ENCODE measurements around the gene TMEM131L. TPM values are rescaled to one million over a fixed set of nuclear protein-coding genes. Genes with fewer than 3 reads are reported as not detected.

Gene TMEM131L
- total RNA-seq, 2 donors from 2014 or later: 22.2 to 25.6 TPM

- no peak overlapping the region for H3K27ac ChIP-seq
- peaks cover 40 to 77% of the 10 kb centered on the region in 2 donors for H3K4me1 ChIP-seq (ENCODE audit: control insufficient read depth in 1 of 2, low read depth in 2 of 2)
- TF ChIP-seq CTCF (IDR thresholded peaks at IDR 0.05): no peak
- H3K27me3 ChIP-seq (replicated peaks; ENCODE audit: insufficient read depth): no peaks in the 10 kb centered on the region
- H3K4me3 ChIP-seq: no peak overlapping the region
- no peak for DNase-seq (ENCODE audit: low spot score)
- no peaks in the 10 kb centered on the region for H3K36me3 ChIP-seq
- no peaks in the 10 kb centered on the region for H3K9me3 ChIP-seq
- ATAC-seq (ENCODE audit: insufficient number of reproducible peaks, low FRiP score, low read depth): no peak
Measured at GRCh38 chr4:153534792-153535629, 68.9 kb downstream of the TMEM131L start.

GRCh38 chr4:153535772-153536513 is 69.8 kb downstream of the TMEM131L start:
- Histone ChIP-seq H3K9me3 (no peaks in the 10 kb centered on the region), H3K36me3 (no peaks in the 10 kb centered on the region), H3K4me3 (no peak overlapping the region), H3K27ac (no peak overlapping the region), H3K4me1 (ENCODE audit: control insufficient read depth in 1 of 2, low read depth in 2 of 2) (peaks cover 31 to 72% of the 10 kb centered on the region in 2 donors), H3K27me3 (replicated peaks; ENCODE audit: insufficient read depth) (no peaks in the 10 kb centered on the region)
- no peak for TF ChIP-seq CTCF (IDR thresholded peaks at IDR 0.05)
- ATAC-seq (ENCODE audit: insufficient number of reproducible peaks, low FRiP score, low read depth): no peak
- DNase-seq (ENCODE audit: low spot score): no peak

- no peaks in the 10 kb centered on the region for H3K36me3 ChIP-seq
- no peaks in the 10 kb centered on the region for H3K27me3 ChIP-seq (replicated peaks; ENCODE audit: insufficient read depth)
- no peak for TF ChIP-seq CTCF (IDR thresholded peaks at IDR 0.05)
- H3K9me3 ChIP-seq: no peaks in the 10 kb centered on the region
- no peak for DNase-seq (ENCODE audit: low spot score)
- ATAC-seq (ENCODE audit: insufficient number of reproducible peaks, low FRiP score, low read depth): no peak
- H3K27ac ChIP-seq: peak overlapping the region; percentile 81 to 83
- H3K4me3 ChIP-seq: no peak overlapping the region
- peaks cover 19 to 56% of the 10 kb centered on the region in 2 donors for H3K4me1 ChIP-seq (ENCODE audit: control insufficient read depth in 1 of 2, low read depth in 2 of 2)
Measured at GRCh38 chr4:153537493-153537960, 71.4 kb downstream of the TMEM131L start.

- no peak for DNase-seq (ENCODE audit: low spot score)
Measured at GRCh38 chr4:153538487-153539357, 72.6 kb downstream of the TMEM131L start.

More at GRCh38 chr4:153538487-153539357, 72.6 kb downstream of the TMEM131L start:
- no peaks in the 10 kb centered on the region for H3K36me3 ChIP-seq
- H3K27me3 ChIP-seq (replicated peaks; ENCODE audit: insufficient read depth): no peaks in the 10 kb centered on the region
- H3K4me3 ChIP-seq: peak overlapping the region; percentile 65
- H3K4me1 ChIP-seq (ENCODE audit: control insufficient read depth in 1 of 2, low read depth in 2 of 2): peaks cover 15 to 51% of the 10 kb centered on the region in 2 donors
- peak; percentile 48 for ATAC-seq (ENCODE audit: insufficient number of reproducible peaks, low FRiP score, low read depth)
- no peaks in the 10 kb centered on the region for H3K9me3 ChIP-seq
- peak overlapping the region; percentile 81 to 83 for H3K27ac ChIP-seq
- TF ChIP-seq CTCF (IDR thresholded peaks at IDR 0.05): no peak

All from thoracic aorta (tissue), 2 donors.